ENCODE results near the gene COL5A1. TPM values are rescaled to one million over a fixed set of nuclear protein-coding genes. Genes with fewer than 3 reads are reported as not detected.

COL5A1 gene
- total RNA-seq, 2 donors from 2014 or later, result 127 to 129 TPM

DNA sequence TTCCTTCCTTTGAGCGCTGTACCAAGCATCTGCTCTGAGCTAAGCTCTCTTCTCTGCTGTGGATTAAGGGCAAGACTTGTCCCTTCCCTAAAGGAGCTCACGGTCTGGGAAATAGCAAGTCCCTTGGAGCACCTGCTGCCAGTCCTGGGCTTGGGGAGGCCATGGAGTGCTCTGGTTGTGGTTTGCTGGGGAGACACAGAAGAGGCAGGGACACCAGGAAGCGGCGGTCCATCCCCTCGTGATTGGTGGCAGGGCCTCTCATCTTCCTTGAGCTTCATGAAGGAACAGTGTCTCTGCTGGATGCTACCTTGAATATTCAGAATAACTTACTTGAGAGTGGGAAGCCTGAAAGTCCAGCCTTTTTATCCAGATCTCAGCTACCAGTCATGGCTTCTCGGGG lies 35.3 kb downstream of the COL5A1 start:
- TF ChIP-seq, protein P1, sequence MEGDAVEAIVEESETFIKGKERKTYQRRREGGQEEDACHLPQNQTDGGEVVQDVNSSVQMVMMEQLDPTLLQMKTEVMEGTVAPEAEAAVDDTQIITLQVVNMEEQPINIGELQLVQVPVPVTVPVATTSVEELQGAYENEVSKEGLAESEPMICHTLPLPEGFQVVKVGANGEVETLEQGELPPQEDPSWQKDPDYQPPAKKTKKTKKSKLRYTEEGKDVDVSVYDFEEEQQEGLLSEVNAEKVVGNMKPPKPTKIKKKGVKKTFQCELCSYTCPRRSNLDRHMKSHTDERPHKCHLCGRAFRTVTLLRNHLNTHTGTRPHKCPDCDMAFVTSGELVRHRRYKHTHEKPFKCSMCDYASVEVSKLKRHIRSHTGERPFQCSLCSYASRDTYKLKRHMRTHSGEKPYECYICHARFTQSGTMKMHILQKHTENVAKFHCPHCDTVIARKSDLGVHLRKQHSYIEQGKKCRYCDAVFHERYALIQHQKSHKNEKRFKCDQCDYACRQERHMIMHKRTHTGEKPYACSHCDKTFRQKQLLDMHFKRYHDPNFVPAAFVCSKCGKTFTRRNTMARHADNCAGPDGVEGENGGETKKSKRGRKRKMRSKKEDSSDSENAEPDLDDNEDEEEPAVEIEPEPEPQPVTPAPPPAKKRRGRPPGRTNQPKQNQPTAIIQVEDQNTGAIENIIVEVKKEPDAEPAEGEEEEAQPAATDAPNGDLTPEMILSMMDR (IDR thresholded peaks at IDR 0.05), result no peak
- ATAC-seq (ENCODE audit: insufficient number of reproducible peaks, low FRiP score, low read depth) (no peak), DNase-seq (ENCODE audit: low spot score) (no peak)
- Histone ChIP-seq H3K9me3 (no peaks in the 10 kb centered on the region), H3K27me3 (replicated peaks; ENCODE audit: insufficient read depth) (no peaks in the 10 kb centered on the region), H3K4me1 (ENCODE audit: control insufficient read depth in 1 of 2, low read depth in 2 of 2) (peaks cover 15 to 44% of the 10 kb centered on the region in 2 donors), H3K36me3 (no peaks in the 10 kb centered on the region), H3K4me3 (no peak overlapping the region), H3K27ac (no peak overlapping the region)

DNA sequence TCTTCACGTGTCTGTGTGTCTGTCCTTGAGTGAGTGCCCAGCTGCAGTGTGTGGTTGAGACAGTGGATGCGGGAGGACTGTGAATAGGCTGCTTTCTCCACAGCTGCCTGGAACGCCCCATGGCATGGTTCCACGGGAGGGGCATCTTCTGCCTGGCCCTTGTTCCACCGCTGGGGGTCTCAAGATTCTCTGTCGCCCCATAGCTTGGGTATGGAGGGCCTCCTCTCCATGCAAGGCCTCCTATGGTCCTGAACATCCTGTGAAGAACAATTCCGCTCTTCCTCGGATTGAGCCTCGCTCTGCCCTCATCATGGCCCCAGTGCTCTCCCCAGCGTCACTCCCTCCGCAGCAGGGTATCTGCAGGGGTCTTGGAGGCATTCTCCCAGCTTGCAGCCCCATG lies 36.1 kb downstream of the COL5A1 start:
- no peak overlapping the region for H3K4me3 ChIP-seq
- no peaks in the 10 kb centered on the region for H3K27me3 ChIP-seq (replicated peaks; ENCODE audit: insufficient read depth)
- TF ChIP-seq, protein P1 (IDR thresholded peaks at IDR 0.05), result no peak
- no peak for ATAC-seq (ENCODE audit: insufficient number of reproducible peaks, low FRiP score, low read depth)
- no peaks in the 10 kb centered on the region for H3K36me3 ChIP-seq
- DNase-seq (ENCODE audit: low spot score), result no peak
- peaks cover 23 to 49% of the 10 kb centered on the region in 2 donors for H3K4me1 ChIP-seq (ENCODE audit: control insufficient read depth in 1 of 2, low read depth in 2 of 2)
- no peaks in the 10 kb centered on the region for H3K9me3 ChIP-seq
- no peak overlapping the region for H3K27ac ChIP-seq

GRCh38 chr9:134678206-134678605 lies 36.6 kb downstream of the COL5A1 start:
- TF ChIP-seq, protein P1 (IDR thresholded peaks at IDR 0.05), result no peak
- H3K4me3 ChIP-seq, result no peak overlapping the region
- H3K36me3 ChIP-seq, result no peaks in the 10 kb centered on the region
- no peak for ATAC-seq (ENCODE audit: insufficient number of reproducible peaks, low FRiP score, low read depth)
- no peak overlapping the region for H3K27ac ChIP-seq
- DNase-seq (ENCODE audit: low spot score), result no peak
- H3K9me3 ChIP-seq, result no peaks in the 10 kb centered on the region
- H3K4me1 ChIP-seq (ENCODE audit: control insufficient read depth in 1 of 2, low read depth in 2 of 2), result peaks cover 26 to 53% of the 10 kb centered on the region in 2 donors
- H3K27me3 ChIP-seq (replicated peaks; ENCODE audit: insufficient read depth), result no peaks in the 10 kb centered on the region

- Histone ChIP-seq H3K27me3 (replicated peaks; ENCODE audit: insufficient read depth) (no peaks in the 10 kb centered on the region), H3K27ac (no peak overlapping the region), H3K4me3 (no peak overlapping the region), H3K36me3 (no peaks in the 10 kb centered on the region), H3K9me3 (no peaks in the 10 kb centered on the region), H3K4me1 (ENCODE audit: control insufficient read depth in 1 of 2, low read depth in 2 of 2) (peaks cover 29 to 60% of the 10 kb centered on the region in 2 donors)
- no peak for DNase-seq (ENCODE audit: low spot score)
- TF ChIP-seq, protein P1 (IDR thresholded peaks at IDR 0.05), result no peak
- ATAC-seq (ENCODE audit: insufficient number of reproducible peaks, low FRiP score, low read depth), result no peak
Observed at GRCh38 chr9:134678666-134679443, 37.3 kb downstream of the COL5A1 start.

- TF ChIP-seq, protein P1 (IDR thresholded peaks at IDR 0.05), result no peak
- no peak for DNase-seq (ENCODE audit: low spot score)
- Histone ChIP-seq H3K4me3 (no peak overlapping the region), H3K27me3 (replicated peaks; ENCODE audit: insufficient read depth) (no peaks in the 10 kb centered on the region), H3K27ac (peak overlapping the region in 1 of 2 donors; percentile 72), H3K9me3 (no peaks in the 10 kb centered on the region), H3K4me1 (ENCODE audit: control insufficient read depth in 1 of 2, low read depth in 2 of 2) (peaks cover 33 to 68% of the 10 kb centered on the region in 2 donors), H3K36me3 (no peaks in the 10 kb centered on the region)
- no peak for ATAC-seq (ENCODE audit: insufficient number of reproducible peaks, low FRiP score, low read depth)
Observed at GRCh38 chr9:134679616-134680392, 38.2 kb downstream of the COL5A1 start.
